GM23338 (cell line): ENCODE results near the gene PLD1. TPM values are rescaled to one million over a fixed set of nuclear protein-coding genes. Genes with fewer than 3 reads are reported as not detected.

Source experiments
- ATAC-seq: fragments of 200-7000 bp; cut with Tn5 transposase; 3 replicates; pipeline ENCODE4 v1.9.1; 2020
- DNase-seq: peaks from one replicate; pipeline ENCODE4 v3.0.0-alpha.2; 2015; ENCODE audit warnings: low spot score
- H2AFZ ChIP-seq: fragments of 200-600 bp; sonication (generic); 2 replicates; pipeline ENCODE4 v1.8.0; 2016; ENCODE audit warnings: antibody characterized with exemption, mild to moderate bottlenecking, moderate library complexity
- H3F3A ChIP-seq: fragments of 200-600 bp; sonication (generic); replicated peaks from 2 replicates; pipeline ENCODE4 v1.8.0; 2017; ENCODE audit warnings: antibody characterized with exemption, mixed run types, low read depth
- H3K27ac ChIP-seq: fragments of 200-600 bp; sonication (generic); 2 replicates; pipeline ENCODE4 v1.6.1; 2016; ENCODE audit warnings: low read depth
- H3K27me3 ChIP-seq: fragments of 200-600 bp; sonication (generic); 2 replicates; pipeline ENCODE4 v1.8.0; 2016; ENCODE audit warnings: mild to moderate bottlenecking, mixed run types, moderate library complexity; ENCODE audit not compliant: insufficient read depth
- H3K36me3 ChIP-seq: fragments of 200-600 bp; sonication (generic); 2 replicates; pipeline ENCODE4 v1.8.0; 2016; ENCODE audit warnings: mild to moderate bottlenecking; ENCODE audit not compliant: insufficient read depth
- H3K4me1 ChIP-seq: fragments of 200-600 bp; sonication (generic); 2 replicates; pipeline ENCODE4 v1.8.0; 2016; ENCODE audit warnings: mild to moderate bottlenecking, moderate library complexity; ENCODE audit not compliant: insufficient read depth
- H3K4me2 ChIP-seq: fragments of 200-600 bp; sonication (generic); 2 replicates; pipeline ENCODE4 v1.7.1; 2017; ENCODE audit warnings: mixed run types
- H3K4me3 ChIP-seq: fragments of 200-600 bp; sonication (generic); 2 replicates; pipeline ENCODE4 v1.6.1; 2016; ENCODE audit warnings: mixed run types
- H3K79me2 ChIP-seq: fragments of 200-600 bp; sonication (generic); replicated peaks from 2 replicates; pipeline ENCODE4 v1.8.0; 2017; ENCODE audit warnings: mild to moderate bottlenecking; ENCODE audit not compliant: insufficient read depth
- H3K9me2 ChIP-seq: fragments of 200-600 bp; sonication (generic); 2 replicates; pipeline ENCODE4 v1.8.0; 2017; ENCODE audit not compliant: insufficient read depth
- H4K20me1 ChIP-seq: fragments of 200-600 bp; sonication (generic); replicated peaks from 2 replicates; pipeline ENCODE4 v1.8.0; 2017; ENCODE audit warnings: mild to moderate bottlenecking; ENCODE audit not compliant: insufficient read depth
- H3K27ac Mint-ChIP-seq: 2 replicates; pipeline ENCODE4 v1.8.0; 2020; ENCODE audit warnings: inconsistent platforms, mild to moderate bottlenecking, moderate library complexity, mixed read lengths
- H3K27me3 Mint-ChIP-seq: 3 replicates; pipeline ENCODE4 v1.8.0; 2022; ENCODE audit warnings: low read depth, mild to moderate bottlenecking, moderate library complexity, mixed read lengths, inconsistent platforms; ENCODE audit not compliant: insufficient read depth, poor library complexity
- H3K36me3 Mint-ChIP-seq: 3 replicates; pipeline ENCODE4 v1.8.0; 2021; ENCODE audit warnings: low read depth, mild to moderate bottlenecking, inconsistent platforms, moderate library complexity, mixed read lengths
- H3K4me1 Mint-ChIP-seq: 3 replicates; pipeline ENCODE4 v1.8.0; 2020; ENCODE audit warnings: mild to moderate bottlenecking, inconsistent platforms, mixed read lengths
- H3K4me3 Mint-ChIP-seq: 3 replicates; pipeline ENCODE4 v1.8.0; 2021; ENCODE audit warnings: moderate library complexity, mild to moderate bottlenecking, inconsistent platforms, mixed read lengths
- H3K9me3 Mint-ChIP-seq: 3 replicates; pipeline ENCODE4 v1.8.0; 2020; ENCODE audit warnings: moderate library complexity, mild to moderate bottlenecking, inconsistent platforms, mixed read lengths
- CREB1 ChIP-seq: fragments of 250-450 bp; sonication (Bioruptor Pico); IDR thresholded peaks from 2 replicates; pipeline ENCODE4 v1.5.0; 2020; ENCODE audit warnings: low read depth, mild to moderate bottlenecking, moderate library complexity
- CTCF ChIP-seq, 2 experiments: fragments of 200-600 bp in 1 of 2; sonication (generic) in 1 of 2; conservative IDR thresholded peaks; 2 replicates each; pipeline versions ENCODE4 v1.5.1 to v1.6.1; 2016 to 2017; ENCODE audit warnings: antibody characterized with exemption in 2 of 2, low read depth in 2 of 2, mild to moderate bottlenecking in 2 of 2, moderate library complexity in 1 of 2
- ETS1 ChIP-seq: IDR thresholded peaks from 2 replicates; pipeline ENCODE4 v1.6.1; 2016; ENCODE audit warnings: antibody characterized with exemption
- EZH2 ChIP-seq: fragments of 200-600 bp; sonication (generic); IDR thresholded peaks from one replicate; pipeline ENCODE4 v1.8.0; 2017; ENCODE audit warnings: antibody characterized with exemption, mild to moderate bottlenecking, low read depth; ENCODE audit not compliant: unreplicated experiment
- EZH2phosphoT487 ChIP-seq: fragments of 200-600 bp; sonication (generic); IDR thresholded peaks from one replicate; pipeline ENCODE4 v1.8.1; 2018; ENCODE audit warnings: antibody characterized with exemption; ENCODE audit not compliant: unreplicated experiment
- JUNB ChIP-seq: IDR thresholded peaks from one replicate; pipeline ENCODE4 v1.6.1; 2016; ENCODE audit warnings: antibody characterized with exemption; ENCODE audit not compliant: unreplicated experiment
- NANOG ChIP-seq: IDR thresholded peaks from 2 replicates; pipeline ENCODE4 v1.6.1; 2016; ENCODE audit warnings: antibody characterized with exemption, borderline replicate concordance
- POLR2AphosphoS5 ChIP-seq: IDR thresholded peaks from 2 replicates; pipeline ENCODE4 v1.6.1; 2016; ENCODE audit warnings: antibody characterized with exemption, low read depth
- STAT1 ChIP-seq: IDR thresholded peaks from one replicate; pipeline ENCODE4 v1.6.1; 2016; ENCODE audit warnings: antibody characterized with exemption; ENCODE audit not compliant: unreplicated experiment
- ZNF114 ChIP-seq: fragments of 250-450 bp; sonication (Bioruptor Pico); IDR thresholded peaks from 2 replicates; pipeline ENCODE4 v1.5.0; 2020; ENCODE audit warnings: mild to moderate bottlenecking, moderate library complexity
- ZNF331 ChIP-seq: fragments of 250-450 bp; sonication (Bioruptor Pico); IDR thresholded peaks from 2 replicates; pipeline ENCODE4 v1.5.0; 2020; ENCODE audit warnings: low read depth, mild to moderate bottlenecking, moderate library complexity
- polyA plus RNA-seq: library from polyadenylated mRNA; unstranded; fragments of >200 nt; fragmentation: Nextera tagmentation; extraction: Ambion mirVana; gene quantifications from 2 replicates; pipeline ENCODE4 v1.2.1, GENCODE V29; 2016
- total RNA-seq: library from RNA; depleted of rRNA; stranded (reverse); fragments of >200 nt; shearing (Covaris generic); gene quantifications from 2 replicates; pipeline ENCODE4 v1.2.3, GENCODE V29; 2014
- TF ChIP-seq, protein P1 (sequence below): fragments of 250-450 bp; sonication (Bioruptor Pico); IDR thresholded peaks from 2 replicates; pipeline ENCODE4 v1.5.0; 2020; ENCODE audit warnings: mild to moderate bottlenecking, moderate library complexity
- TF ChIP-seq, protein P2 (sequence below): IDR thresholded peaks from one replicate; pipeline ENCODE4 v1.6.1; 2018; ENCODE audit warnings: antibody characterized with exemption; ENCODE audit not compliant: unreplicated experiment

The PLD1 gene
- total and polyA plus RNA-seq, 2 experiments from 2014 or later, result 1.4 to 2.2 TPM

- H3K4me1 Mint-ChIP-seq, result 0 out of 3 replicates have a peak, but pooled peaks cover 3% of the 10 kb centered on the region
- Histone ChIP-seq H3K4me2 (no peak overlapping the region), H4K20me1 (no peaks in the 10 kb centered on the region), H3F3A (no peaks in the 10 kb centered on the region), H3K9me2 (no peaks in the 10 kb centered on the region), H3K4me1 (no peaks in the 10 kb centered on the region), H3K4me3 (no peak overlapping the region), H2AFZ (no peak overlapping the region), H3K36me3 (no peaks in the 10 kb centered on the region), H3K79me2 (no peaks in the 10 kb centered on the region), H3K27ac (no peak overlapping the region), H3K27me3 (peaks cover 6% of the 10 kb centered on the region; the same call in 1 of the 2 replicates)
- TF ChIP-seq, protein P1, sequence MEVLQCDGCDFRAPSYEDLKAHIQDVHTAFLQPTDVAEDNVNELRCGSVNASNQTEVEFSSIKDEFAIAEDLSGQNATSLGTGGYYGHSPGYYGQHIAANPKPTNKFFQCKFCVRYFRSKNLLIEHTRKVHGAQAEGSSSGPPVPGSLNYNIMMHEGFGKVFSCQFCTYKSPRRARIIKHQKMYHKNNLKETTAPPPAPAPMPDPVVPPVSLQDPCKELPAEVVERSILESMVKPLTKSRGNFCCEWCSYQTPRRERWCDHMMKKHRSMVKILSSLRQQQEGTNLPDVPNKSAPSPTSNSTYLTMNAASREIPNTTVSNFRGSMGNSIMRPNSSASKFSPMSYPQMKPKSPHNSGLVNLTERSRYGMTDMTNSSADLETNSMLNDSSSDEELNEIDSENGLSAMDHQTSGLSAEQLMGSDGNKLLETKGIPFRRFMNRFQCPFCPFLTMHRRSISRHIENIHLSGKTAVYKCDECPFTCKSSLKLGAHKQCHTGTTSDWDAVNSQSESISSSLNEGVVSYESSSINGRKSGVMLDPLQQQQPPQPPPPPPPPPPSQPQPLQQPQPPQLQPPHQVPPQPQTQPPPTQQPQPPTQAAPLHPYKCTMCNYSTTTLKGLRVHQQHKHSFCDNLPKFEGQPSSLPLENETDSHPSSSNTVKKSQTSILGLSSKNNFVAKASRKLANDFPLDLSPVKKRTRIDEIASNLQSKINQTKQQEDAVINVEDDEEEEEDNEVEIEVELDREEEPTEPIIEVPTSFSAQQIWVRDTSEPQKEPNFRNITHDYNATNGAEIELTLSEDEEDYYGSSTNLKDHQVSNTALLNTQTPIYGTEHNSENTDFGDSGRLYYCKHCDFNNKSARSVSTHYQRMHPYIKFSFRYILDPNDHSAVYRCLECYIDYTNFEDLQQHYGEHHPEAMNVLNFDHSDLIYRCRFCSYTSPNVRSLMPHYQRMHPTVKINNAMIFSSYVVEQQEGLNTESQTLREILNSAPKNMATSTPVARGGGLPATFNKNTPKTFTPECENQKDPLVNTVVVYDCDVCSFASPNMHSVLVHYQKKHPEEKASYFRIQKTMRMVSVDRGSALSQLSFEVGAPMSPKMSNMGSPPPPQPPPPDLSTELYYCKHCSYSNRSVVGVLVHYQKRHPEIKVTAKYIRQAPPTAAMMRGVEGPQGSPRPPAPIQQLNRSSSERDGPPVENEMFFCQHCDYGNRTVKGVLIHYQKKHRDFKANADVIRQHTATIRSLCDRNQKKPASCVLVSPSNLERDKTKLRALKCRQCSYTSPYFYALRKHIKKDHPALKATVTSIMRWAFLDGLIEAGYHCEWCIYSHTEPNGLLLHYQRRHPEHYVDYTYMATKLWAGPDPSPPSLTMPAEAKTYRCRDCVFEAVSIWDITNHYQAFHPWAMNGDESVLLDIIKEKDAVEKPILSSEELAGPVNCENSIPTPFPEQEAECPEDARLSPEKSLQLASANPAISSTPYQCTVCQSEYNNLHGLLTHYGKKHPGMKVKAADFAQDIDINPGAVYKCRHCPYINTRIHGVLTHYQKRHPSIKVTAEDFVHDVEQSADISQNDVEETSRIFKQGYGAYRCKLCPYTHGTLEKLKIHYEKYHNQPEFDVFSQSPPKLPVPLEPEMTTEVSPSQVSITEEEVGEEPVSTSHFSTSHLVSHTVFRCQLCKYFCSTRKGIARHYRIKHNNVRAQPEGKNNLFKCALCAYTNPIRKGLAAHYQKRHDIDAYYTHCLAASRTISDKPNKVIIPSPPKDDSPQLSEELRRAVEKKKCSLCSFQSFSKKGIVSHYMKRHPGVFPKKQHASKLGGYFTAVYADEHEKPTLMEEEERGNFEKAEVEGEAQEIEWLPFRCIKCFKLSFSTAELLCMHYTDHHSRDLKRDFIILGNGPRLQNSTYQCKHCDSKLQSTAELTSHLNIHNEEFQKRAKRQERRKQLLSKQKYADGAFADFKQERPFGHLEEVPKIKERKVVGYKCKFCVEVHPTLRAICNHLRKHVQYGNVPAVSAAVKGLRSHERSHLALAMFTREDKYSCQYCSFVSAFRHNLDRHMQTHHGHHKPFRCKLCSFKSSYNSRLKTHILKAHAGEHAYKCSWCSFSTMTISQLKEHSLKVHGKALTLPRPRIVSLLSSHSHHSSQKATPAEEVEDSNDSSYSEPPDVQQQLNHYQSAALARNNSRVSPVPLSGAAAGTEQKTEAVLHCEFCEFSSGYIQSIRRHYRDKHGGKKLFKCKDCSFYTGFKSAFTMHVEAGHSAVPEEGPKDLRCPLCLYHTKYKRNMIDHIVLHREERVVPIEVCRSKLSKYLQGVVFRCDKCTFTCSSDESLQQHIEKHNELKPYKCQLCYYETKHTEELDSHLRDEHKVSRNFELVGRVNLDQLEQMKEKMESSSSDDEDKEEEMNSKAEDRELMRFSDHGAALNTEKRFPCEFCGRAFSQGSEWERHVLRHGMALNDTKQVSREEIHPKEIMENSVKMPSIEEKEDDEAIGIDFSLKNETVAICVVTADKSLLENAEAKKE (CRISPR knock-in tag), result no peak
- TF ChIP-seq EZH2, result no peak
- TF ChIP-seq POLR2AphosphoS5, result no peak
- no peak for TF ChIP-seq NANOG
- no peak for TF ChIP-seq CTCF (conservative IDR thresholded peaks at IDR 0.05; ENCODE audit: low read depth in 2 of 2)
- no peak for TF ChIP-seq EZH2phosphoT487
- TF ChIP-seq, protein P2, sequence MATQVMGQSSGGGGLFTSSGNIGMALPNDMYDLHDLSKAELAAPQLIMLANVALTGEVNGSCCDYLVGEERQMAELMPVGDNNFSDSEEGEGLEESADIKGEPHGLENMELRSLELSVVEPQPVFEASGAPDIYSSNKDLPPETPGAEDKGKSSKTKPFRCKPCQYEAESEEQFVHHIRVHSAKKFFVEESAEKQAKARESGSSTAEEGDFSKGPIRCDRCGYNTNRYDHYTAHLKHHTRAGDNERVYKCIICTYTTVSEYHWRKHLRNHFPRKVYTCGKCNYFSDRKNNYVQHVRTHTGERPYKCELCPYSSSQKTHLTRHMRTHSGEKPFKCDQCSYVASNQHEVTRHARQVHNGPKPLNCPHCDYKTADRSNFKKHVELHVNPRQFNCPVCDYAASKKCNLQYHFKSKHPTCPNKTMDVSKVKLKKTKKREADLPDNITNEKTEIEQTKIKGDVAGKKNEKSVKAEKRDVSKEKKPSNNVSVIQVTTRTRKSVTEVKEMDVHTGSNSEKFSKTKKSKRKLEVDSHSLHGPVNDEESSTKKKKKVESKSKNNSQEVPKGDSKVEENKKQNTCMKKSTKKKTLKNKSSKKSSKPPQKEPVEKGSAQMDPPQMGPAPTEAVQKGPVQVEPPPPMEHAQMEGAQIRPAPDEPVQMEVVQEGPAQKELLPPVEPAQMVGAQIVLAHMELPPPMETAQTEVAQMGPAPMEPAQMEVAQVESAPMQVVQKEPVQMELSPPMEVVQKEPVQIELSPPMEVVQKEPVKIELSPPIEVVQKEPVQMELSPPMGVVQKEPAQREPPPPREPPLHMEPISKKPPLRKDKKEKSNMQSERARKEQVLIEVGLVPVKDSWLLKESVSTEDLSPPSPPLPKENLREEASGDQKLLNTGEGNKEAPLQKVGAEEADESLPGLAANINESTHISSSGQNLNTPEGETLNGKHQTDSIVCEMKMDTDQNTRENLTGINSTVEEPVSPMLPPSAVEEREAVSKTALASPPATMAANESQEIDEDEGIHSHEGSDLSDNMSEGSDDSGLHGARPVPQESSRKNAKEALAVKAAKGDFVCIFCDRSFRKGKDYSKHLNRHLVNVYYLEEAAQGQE, result no peak
- TF ChIP-seq ZNF114 (CRISPR knock-in tag), result no peak
- TF ChIP-seq ETS1, result no peak
- no peak for TF ChIP-seq CREB1 (CRISPR knock-in tag)
- no peak for TF ChIP-seq JUNB
- TF ChIP-seq ZNF331 (CRISPR knock-in tag), result no peak
- TF ChIP-seq STAT1, result no peak
- DNase-seq, result no peak
- no peak for ATAC-seq
- H3K9me3 Mint-ChIP-seq, result no peaks in the 10 kb centered on the region
- H3K27ac Mint-ChIP-seq, result no peak overlapping the region
- peaks cover 4% of the 10 kb centered on the region for H3K27me3 Mint-ChIP-seq
- H3K4me3 Mint-ChIP-seq, result no peak overlapping the region
- H3K36me3 Mint-ChIP-seq, result no peaks in the 10 kb centered on the region
Observed at GRCh38 chr3:171817074-171817800, 7.0 kb upstream of the PLD1 start.
